GM19467 (cell line): ENCODE results near the gene SNTN.

Experiments
- ATAC-seq: cut with Tn5 transposase; IDR thresholded peaks from one replicate; pipeline ENCODE4 v1.9.1; 2021; ENCODE audit warnings: mild to moderate bottlenecking, moderate library complexity; ENCODE audit not compliant: unreplicated experiment

SNTN gene

GRCh38 chr3:63670544-63670943 is 18.1 kb downstream of the SNTN start:
- ATAC-seq: no peak

DNA sequence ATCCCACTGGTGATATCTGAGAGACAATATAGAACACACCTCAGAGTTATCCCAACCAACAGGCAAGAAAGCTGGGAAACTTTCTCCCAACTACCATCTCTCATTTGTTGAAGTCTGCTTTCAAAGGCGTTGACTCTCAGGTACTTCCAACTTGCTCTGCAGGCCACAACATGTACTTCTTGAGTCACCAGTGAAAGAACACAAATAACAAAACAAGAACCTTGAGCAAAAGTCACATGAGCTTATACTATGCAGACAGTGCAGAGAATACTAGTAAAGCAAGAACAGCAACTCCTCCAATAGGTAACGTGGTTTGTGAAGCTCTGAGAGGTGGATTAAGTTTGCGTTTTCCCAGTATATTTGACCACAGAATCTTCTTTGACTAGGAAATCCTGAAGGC is 20.6 kb downstream of the SNTN start:
- no peak for ATAC-seq

DNA sequence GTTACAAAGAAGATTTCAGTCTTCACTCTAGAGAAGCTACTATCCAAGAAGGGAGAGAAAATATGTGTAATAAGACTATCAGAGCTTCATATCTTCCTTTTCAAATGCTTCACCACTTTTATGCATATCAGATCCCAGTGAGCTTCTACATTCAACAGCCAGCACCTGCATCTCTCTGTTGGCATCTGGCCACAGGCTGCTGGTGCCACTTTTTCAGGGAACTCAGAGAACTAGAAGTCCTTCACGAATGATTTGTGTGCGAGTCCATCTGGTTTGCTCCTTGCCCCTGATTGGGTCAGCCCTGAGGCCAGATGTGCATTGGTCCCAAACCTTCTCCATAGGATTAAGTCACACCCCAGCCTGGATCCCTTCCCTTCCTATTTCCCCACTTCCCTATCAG is 22.1 kb downstream of the SNTN start:
- no peak for ATAC-seq

- no peak for ATAC-seq
Measured at GRCh38 chr3:63679186-63679585, 26.7 kb downstream of the SNTN start.

GRCh38 chr3:63684081-63684480 is 31.6 kb downstream of the SNTN start:
- ATAC-seq: no peak

GRCh38 chr3:63685340-63685739 is 32.9 kb downstream of the SNTN start:
- no peak for ATAC-seq

- no peak for ATAC-seq
Measured at GRCh38 chr3:63687278-63688225, 35.1 kb downstream of the SNTN start.

DNA sequence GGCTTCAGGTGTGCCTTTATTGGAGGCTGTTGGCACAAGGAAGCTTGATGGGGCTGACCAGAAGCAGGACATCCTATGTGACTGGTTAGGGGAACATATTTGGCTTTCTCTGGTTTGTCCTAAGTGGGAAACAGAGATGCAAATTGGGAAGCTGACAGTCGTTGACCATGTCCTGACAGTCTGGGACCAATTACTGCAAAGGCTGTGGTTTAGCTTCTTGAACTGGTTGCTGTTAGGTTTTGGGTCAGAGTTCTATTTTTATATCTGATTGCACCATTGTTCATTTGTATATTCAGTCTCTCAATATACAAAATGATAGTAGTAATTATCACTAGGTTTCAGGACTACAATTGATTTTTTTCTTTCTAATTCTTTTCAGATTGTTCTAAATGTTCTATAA is 36.8 kb downstream of the SNTN start:
- no peak for ATAC-seq

- ATAC-seq: no peak
Measured at GRCh38 chr3:63693351-63693750, 40.9 kb downstream of the SNTN start.

DNA sequence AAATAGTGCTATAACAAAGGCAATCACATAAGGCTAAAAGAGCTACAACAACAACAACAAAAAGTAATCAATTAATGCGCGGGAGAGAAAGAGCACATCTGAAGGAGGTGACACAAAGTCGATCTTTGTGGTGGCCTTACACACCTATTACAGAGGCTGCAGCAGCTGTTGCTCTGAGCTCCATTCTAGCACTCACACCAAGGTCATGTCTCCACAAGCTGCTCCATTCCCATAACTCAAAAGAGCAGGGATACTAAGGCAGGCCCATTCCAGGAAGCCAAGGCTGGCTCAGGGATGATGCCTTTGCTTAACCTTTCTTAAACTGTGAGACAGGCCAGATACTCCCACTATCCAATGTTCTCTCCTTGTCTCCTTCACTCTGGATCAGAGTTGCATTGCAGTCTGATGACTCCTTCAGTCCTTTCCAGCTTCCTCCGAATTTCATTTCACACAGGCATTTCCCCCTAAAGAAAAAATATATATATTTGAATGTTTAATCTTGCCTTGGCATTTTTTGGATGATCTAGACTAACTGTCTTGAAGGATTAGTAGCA is 52.7 kb downstream of the SNTN start:
- no peak for ATAC-seq

DNA sequence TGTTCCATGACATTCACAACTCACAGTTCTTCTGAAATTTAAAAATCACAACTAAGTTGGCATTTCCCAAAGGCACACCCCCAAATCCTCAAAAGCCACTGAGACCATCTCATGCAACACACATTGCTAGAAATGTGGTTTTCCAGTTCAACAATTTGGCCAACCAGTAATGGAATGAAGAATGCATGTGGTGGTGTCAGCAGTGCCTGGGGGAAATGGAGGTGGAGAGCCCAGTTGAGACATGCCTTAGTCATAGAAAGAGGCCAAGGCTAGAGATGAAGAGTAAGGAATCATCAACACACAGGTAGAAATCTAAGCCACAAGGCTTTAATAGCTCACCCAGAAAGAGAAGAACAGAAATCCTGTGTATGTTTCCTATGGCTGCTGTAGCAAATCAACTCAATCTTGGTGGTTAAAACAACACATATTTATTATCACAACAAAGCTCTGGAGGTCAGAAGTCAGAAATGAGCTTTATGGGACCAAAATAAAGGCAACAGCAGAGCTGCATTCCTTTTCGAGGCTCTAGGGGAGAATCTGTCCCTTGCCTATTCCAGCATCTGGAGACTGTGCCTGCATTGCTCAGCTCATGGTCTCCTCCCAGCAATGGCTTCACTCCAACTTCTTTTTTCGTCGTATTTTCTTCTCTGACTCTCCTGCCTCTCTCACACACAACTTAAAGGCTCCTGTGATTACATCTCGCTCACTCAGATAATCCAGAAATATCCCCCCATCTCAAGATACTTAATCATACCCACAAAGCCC is 54.0 kb downstream of the SNTN start:
- no peak for ATAC-seq

DNA sequence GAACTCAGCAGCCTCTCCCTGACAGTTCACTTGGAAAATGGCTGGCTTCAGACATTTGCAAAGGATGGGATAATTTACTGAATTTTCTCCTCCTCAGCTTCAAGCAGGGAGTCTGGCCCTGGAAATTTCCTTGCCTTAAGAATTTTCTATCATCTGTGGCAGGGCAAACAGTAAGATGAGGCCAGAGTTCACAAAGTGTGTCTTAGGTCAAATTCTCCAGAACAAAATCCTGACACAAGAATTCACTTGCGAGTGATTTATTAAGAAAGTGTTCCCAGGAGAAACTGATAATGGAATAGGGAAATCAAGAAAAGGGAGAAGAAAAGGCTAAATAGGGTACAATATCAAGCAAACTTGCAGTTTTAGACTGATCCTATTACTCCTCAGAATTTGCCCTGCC is 55.3 kb downstream of the SNTN start:
- ATAC-seq: no peak

- no peak for ATAC-seq
Measured at GRCh38 chr3:63709576-63709975, 57.1 kb downstream of the SNTN start.
